Measurements from ENCODE around the gene MLN. TPM values are rescaled to one million over a fixed set of nuclear protein-coding genes. Genes with fewer than 3 reads are reported as not detected.

MLN gene
- total RNA-seq, 6 experiments from 2014 or later, result not detected

DNA sequence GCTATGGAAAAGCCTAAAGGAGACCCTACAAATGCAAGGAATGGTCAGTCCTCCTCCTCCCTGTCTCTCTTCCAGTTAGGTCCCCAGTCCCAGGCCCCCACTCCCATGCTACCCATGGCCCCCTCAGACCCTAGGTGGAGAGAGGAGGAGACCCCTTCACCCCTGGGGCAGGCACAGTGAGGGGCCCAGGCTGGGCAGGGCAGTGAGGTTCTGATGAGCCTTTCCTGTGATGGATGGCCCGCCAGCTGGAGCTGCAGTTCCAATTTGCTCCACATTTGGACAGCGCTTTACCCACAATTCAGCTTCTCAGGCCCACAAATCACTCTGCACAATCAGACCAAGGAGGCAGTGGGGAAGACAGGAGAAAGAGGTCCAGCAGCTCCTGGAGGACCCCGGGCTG, 37.3 kb upstream of the MLN start:
- Histone ChIP-seq H3K27ac (no peak overlapping the region), H3K36me3 (no peaks in the 10 kb centered on the region), H3K4me3 (no peak overlapping the region), H3K9me3 (no peaks in the 10 kb centered on the region), H3K27me3 (no peaks in the 10 kb centered on the region), H3K4me1 (peaks cover 0 to 12% (median 0%) of the 10 kb centered on the region in 4 donors)
- intact Hi-C loops (cut with DNase I), result no loop called here
- TF ChIP-seq, protein P1, sequence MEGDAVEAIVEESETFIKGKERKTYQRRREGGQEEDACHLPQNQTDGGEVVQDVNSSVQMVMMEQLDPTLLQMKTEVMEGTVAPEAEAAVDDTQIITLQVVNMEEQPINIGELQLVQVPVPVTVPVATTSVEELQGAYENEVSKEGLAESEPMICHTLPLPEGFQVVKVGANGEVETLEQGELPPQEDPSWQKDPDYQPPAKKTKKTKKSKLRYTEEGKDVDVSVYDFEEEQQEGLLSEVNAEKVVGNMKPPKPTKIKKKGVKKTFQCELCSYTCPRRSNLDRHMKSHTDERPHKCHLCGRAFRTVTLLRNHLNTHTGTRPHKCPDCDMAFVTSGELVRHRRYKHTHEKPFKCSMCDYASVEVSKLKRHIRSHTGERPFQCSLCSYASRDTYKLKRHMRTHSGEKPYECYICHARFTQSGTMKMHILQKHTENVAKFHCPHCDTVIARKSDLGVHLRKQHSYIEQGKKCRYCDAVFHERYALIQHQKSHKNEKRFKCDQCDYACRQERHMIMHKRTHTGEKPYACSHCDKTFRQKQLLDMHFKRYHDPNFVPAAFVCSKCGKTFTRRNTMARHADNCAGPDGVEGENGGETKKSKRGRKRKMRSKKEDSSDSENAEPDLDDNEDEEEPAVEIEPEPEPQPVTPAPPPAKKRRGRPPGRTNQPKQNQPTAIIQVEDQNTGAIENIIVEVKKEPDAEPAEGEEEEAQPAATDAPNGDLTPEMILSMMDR (IDR thresholded peaks at IDR 0.05), result no peak
- no peak for TF ChIP-seq POLR2A (IDR thresholded peaks at IDR 0.05)
- ATAC-seq (no peak), DNase-seq (no peak)
- 80% methylated on average over 1 of the region's 3 CpGs for WGBS (ENCODE audit: insufficient coverage, low coverage, low lambda C conversion rate, missing lambda C conversion rate)

GRCh38 chr6:33840048-33840926, 36.5 kb upstream of the MLN start:
- intact Hi-C loops (cut with DNase I), result no loop called here
- DNase-seq (no peak), ATAC-seq (peak; percentile 80 to 94 (median 84))
- Histone ChIP-seq H3K9me3 (no peaks in the 10 kb centered on the region), H3K27me3 (no peaks in the 10 kb centered on the region), H3K4me1 (peaks cover 0 to 12% (median 0%) of the 10 kb centered on the region in 4 donors), H3K36me3 (no peaks in the 10 kb centered on the region), H3K4me3 (no peak overlapping the region), H3K27ac (peak overlapping the region in 1 of 3 donors; percentile 38)
- no peak for TF ChIP-seq POLR2A (IDR thresholded peaks at IDR 0.05)
- TF ChIP-seq, protein P1 (IDR thresholded peaks at IDR 0.05), result no peak
- 56% methylated on average over 7 of the region's 12 CpGs for WGBS (ENCODE audit: insufficient coverage, low coverage, low lambda C conversion rate, missing lambda C conversion rate)

- no peak for ATAC-seq
- H3K27me3 ChIP-seq, result no peaks in the 10 kb centered on the region
- TF ChIP-seq, protein P1 (IDR thresholded peaks at IDR 0.05), result no peak
- no peak for TF ChIP-seq POLR2A (IDR thresholded peaks at IDR 0.05)
- H3K36me3 ChIP-seq, result no peaks in the 10 kb centered on the region
- no peak overlapping the region for H3K27ac ChIP-seq
- 34% methylated on average over 4 of the region's 11 CpGs for WGBS (ENCODE audit: insufficient coverage, low coverage, low lambda C conversion rate, missing lambda C conversion rate)
- intact Hi-C loops (cut with DNase I), result no loop called here
- peaks cover 0 to 12% (median 0%) of the 10 kb centered on the region in 4 donors for H3K4me1 ChIP-seq
- DNase-seq, result no peak
- no peak overlapping the region for H3K4me3 ChIP-seq
- H3K9me3 ChIP-seq, result no peaks in the 10 kb centered on the region
Observed at GRCh38 chr6:33839399-33840047, 35.7 kb upstream of the MLN start.

DNA sequence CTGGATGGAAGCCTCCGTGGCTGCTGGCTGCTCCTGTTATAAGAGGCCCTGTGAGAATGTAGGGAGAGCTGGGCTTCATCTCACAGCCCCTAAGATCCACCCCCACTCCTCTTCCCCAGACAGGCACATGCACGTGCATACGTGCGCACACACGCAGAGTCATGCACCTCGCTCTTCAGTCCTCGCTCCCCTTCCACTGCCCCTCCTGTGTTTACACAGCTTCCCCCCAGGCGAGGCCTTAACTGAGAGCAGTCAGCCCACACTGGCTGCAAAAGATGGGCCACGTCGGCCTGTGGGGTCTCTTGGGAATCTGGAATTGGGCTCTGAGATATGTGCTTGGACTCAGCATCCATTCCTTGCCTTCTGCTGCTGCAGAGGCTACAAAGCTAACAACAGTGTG, 35.2 kb upstream of the MLN start:
- 89% methylated on average over 8 of the region's 10 CpGs for WGBS (ENCODE audit: insufficient coverage, low coverage, low lambda C conversion rate, missing lambda C conversion rate)
- no peak overlapping the region for H3K27ac ChIP-seq
- no peaks in the 10 kb centered on the region for H3K9me3 ChIP-seq
- no peak overlapping the region for H3K4me3 ChIP-seq
- DNase-seq, result no peak
- ATAC-seq, result no peak
- H3K4me1 ChIP-seq, result peaks cover 0 to 12% (median 0%) of the 10 kb centered on the region in 4 donors
- H3K36me3 ChIP-seq, result no peaks in the 10 kb centered on the region
- intact Hi-C loops (cut with DNase I), result no loop called here
- no peaks in the 10 kb centered on the region for H3K27me3 ChIP-seq
- no peak for TF ChIP-seq POLR2A (IDR thresholded peaks at IDR 0.05)
